Activated CD8-positive, alpha-beta memory T cell treated with anti-CD3 and anti-CD28 coated beads, Interleukin-2, amount 50 U/mL, for 24 hours (primary cell): Measurements from ENCODE around the gene KRT13.
A peak's percentile ranks its signal among the peaks of the same experiment; 100 is the strongest.
"Not testable (repeated sequence)": the region's sequence is repeated elsewhere in the genome, so short reads cannot be mapped to it uniquely, and the experiment has no call there.

Experiments
- DNase-seq: peaks from one replicate; pipeline ENCODE4 v3.0.0-alpha.2; 2020; ENCODE audit errors: extremely low read depth

The KRT13 gene

DNA sequence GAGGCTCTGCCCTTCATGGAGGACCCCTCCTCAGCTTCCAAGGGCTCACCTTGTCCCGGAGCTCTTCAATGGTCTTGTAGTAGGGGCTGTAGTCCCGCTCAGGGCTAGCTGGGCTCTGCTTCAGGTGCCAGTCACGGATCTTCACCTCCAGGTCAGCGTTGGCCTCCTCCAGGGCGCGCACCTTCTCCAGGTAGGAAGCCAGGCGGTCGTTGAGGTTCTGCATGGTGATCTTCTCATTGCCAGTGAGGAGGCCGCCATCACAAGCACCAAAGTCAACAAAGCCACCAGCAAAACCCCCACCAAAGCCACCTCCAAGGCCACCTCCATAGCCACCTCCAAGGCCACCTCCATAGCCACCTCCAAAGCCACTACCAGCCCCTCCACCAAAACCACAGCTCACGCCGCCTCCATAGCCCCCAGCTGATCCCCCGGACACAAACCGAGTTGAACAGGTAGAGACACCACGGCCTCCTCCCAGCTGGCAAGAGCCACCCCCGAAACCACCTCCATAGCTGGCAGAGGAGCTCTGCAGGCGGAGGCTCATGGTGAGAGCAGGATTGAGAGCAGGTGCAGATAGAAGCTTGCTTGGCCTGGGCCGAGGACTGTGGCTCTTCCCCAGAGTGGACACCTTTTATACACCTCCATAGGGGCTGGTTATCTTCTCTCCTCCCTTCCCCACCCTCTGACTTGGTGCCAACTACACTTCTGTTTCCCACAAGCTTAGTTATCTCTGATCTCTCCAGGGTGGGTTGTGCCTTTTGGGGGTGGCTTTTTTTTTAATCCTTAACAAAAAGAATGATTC is at the start of gene KRT13:
TSS of gene KRT13 (minus strand) at position 606 of the 802 bp plus-strand sequence. CDS start at position 544, 62 bp downstream.
- DNase-seq = no peak

DNA sequence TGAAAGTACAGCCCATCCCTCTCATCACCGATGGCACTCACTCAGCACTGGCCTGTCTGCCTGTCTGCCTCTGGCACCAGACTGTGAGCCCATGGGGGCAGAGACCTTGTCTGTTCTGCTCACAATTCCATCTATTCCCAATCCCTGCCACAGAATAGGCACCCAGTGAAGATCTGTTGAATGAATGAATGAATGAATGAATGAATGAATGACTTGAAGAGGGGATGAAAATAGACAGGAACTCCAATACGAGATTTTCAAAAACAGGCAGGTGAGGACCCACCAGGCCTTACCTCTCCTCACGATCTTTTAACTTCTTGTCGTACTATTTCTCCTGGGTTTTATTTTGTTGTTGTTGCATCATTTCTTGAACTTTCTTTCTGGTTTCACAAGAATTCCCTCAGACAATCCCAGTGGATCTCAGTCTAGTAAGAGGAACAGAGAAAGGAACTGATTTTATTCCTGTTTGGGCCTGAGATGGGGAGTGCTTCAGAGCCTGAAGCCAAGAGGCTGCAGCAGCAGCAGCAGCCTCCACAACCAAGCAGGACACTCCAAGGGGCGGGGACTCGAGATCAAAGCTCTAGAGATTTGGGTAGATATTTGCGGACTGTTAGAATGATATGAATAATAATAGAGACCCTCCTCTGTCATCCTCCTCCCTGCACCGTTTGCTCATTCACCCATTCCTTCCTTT is 48.7 kb upstream of the KRT13 start:
- no peak for DNase-seq

DNA sequence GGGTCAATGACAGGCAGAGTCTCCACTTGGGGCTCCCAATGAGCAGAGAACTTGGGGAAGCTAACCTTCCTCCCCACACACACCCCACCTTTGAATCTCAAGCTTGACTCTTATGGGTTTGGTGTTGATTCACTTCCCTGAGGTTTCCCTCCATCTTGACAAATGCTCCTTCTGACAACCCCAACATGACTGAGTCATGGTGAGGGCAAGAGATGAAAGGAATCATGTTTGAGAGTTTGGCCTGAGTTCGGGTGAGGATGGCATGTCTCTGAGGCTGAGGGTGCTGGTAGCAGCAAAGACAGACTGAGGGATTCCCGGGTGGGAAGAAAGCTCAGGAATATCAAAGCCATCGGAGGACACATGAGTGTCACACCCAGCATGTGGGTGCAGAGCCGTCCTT is 47.8 kb upstream of the KRT13 start:
- DNase-seq = no peak

DNA sequence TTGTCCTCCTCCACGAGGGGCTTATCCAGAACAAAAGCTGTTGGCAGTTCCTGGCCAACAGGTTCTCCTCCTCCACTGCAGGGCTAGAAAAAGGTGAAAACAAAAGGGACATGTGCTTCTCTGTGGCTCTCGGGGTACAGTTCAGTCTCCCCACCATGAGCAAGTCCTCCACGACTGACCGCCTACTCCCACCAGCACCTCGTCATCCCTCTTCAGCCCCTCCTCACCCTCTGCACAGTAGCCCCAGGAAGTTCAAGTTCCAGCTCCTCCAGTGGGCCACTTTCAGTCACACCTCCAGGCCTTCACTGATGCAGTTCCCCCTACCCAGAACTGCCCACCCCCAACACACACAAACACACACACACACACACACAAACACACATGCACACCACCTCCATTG is 47.0 kb upstream of the KRT13 start:
- DNase-seq = no peak

DNA sequence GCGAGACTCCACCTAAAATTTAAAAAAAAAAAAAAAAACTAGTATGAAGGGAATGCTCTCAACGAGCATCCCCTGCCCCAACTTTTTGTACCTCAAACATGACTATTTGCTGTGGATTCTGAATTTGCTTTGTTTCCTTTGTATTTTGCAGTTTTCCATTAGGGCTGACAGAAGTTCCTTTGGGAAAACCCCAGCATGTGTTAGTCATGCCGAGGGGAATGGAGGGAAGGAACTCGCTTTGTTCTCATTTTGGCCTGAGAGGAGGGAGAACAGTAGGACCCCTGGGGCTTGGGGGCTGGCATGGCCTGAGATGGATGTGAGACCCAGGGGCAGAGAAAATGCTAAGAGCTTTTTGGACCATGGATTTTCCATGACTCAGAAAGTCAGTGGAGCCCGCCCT is 46.0 kb upstream of the KRT13 start:
- DNase-seq = no peak

DNA sequence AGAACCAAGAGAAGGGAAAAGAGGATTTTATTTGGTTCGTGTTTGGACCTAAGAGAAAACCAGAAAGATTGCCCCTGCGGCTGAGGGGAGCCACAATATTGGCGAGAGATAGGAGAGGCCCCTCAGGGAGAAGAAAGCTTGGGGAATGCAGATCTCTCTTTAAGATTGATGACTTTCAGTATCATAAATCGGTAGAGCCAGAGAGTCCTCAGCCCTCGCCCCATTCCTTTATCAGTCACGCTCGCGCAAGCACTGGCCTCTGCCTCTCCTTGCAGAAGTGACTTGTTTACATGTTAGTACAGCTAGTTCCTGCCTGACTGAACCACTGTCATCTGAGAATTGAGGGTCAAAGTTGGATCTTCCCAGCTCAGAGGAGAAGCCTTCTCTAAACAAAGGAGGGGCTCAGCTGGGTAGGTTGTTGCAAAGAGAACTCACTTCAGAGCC is 44.2 kb upstream of the KRT13 start:
- DNase-seq = no peak

DNA sequence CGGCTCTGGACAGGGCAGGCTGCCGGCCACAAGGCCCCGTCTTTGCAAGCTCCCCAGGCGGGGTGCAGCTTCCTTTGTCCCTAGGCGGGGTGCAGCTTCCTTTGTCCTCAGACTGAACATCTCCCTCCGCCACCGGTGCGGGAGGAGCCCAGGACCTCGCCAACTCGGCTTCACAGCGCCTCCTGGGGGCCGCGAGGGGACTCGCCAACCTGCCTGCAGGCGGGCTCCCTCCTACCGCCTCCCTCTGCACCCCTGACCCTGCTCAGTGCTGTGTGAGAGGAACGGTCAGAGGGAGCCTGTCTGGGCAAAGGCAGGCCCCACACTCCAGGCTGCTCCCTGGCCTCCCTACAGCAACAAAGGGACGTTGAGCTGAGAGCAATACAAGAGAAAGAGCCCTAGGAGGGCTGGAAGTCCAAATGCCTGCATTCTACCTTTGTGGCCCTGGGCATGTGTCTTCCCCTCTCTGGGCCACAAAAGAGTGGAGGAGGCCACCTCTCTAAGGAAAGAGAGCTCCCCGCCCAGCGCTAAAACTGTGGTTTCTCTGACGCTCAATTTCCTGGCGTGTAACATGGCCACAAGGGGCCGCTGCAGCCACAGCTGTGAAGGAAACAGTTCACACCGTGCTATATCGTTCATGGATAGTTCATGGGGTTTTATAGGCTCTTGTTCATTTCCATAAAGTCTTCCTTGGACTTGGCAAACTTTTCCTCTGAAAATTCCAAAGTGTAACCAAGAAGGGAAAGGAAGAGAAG is 43.6 kb upstream of the KRT13 start:
- peak; percentile 58 for DNase-seq

DNA sequence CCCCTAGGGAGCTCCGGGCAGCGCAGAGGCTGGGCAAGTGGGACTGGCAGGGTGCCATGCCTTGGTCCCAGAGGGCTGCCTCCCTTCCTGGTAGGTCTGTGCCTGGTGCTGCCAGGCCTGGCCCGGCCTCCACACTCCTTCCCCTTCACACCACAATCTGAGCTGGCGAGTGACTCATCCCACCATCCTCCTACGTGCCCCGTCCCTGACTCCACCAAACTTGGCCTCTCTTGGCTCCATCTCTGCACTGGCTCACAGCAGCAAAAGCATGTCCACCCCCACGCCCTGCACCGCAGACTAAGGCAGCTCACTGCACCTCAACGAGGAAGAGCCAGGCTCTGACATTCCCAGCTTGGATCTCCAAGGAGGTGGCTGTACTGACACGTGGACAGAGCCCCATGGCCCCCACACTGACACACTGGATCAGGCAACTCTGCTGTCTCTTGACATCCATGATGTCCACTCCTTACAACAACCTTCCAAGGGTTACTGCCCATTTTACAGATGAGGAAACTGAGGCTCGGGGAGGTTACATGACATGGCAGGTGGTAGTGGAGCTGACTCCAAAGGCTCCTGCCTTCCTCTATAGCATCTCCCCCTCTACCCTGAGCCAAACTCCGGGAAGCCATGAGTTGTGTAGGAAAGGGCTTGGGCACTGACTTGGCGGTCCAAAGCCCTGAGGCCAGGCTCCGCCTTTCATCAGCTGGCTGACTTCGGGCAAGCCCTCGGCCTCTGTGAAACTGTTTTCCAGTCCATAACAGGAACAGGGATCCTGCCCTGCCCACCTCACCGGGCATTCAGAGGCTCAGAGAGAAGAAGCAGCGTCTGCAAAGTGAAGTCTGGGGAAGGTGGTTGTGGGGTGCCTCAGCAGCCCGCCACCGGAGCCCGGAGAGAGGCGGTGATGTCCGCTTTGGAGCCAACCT is 42.8 kb upstream of the KRT13 start:
- DNase-seq = peak; percentile 50

DNA sequence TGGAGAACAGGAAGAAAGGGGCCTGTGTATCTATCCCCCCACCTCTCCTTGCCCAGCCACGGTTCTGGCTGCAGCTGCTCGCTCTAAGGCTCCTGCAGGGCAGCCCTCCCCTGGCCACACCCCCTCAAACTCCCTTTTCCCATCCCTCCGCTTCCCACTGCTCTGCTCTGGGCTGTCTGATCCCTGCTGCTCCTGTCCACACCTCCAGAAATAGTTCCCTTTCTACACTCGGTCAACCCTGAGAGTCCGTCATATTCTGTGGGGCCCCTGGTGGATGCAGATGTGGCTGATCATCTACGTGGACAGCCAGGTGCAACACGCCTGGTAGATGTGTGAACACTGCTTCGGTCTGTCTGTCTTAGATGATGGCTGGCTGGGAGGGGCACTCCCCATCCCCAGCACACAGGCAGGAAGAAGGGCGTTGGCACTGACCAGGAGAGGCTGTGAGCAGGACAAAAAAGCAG is 42.0 kb upstream of the KRT13 start:
- no peak for DNase-seq

DNA sequence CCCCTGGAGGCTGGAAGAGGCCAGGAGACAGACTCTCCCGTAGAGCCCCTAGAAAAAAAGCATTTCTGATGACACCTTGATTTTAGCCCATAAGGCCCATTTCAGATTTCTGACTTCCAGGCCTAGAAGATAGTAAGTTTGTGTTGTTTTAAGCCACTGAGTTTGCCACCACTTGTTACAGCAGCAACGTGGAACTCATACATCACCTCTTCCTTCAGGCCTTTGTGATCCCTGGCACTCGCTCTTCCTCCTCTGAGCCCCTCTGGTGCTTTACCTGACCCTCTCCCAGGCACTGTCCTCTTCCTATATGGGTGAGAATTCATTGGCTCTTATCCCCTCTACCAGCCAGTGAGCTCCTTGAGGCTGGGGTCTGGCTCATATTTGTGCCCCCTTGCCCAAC is 41.4 kb upstream of the KRT13 start:
- no peak for DNase-seq

DNA sequence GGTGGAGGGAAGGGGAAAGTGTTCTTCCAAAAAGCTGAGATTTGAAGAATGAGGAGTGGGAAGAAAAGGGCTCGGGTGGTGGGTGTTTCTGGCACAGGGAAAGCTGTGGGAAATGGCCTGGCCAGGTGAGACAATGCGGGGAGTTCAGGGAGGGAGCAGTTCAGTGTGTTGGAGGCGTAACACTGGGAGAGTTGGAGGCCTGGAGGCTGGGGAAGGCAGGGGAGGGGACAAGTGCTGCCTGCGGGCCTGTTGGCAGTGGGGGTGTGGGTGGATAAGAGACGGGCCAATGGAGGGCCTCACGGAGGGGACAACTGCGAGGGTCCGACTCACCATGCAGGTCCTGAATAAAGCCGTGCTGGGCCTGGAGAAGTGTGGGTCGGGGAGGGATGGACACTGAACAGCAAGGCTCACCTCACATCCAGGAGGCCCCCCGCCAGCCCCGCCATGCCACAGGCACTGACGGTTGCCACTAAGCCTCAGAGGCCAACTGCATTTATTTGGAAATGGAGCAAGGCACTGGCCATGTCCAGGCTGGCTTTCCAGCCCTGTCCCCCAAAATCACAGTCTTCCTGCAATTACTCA is 40.5 kb upstream of the KRT13 start:
- no peak for DNase-seq

DNA sequence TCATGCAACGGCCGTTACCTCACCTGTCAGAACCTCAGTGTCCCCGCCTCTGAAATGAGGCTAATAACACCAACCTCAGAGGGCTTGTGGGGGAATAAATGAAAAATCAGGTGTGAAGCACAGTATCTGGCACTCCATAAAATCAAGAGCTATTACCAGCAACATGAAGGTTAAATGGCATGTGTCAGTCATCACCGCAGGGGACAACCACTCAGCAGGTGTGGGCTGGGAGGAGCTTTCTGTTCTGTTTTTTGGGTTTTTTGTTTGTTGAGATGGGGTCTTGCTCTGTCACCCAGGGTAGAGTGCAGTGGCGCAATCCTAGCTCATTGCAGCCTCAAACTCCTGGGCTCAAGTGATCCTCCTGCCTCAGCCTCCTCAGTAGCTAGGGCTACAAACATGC is 39.5 kb upstream of the KRT13 start:
- no peak for DNase-seq

DNA sequence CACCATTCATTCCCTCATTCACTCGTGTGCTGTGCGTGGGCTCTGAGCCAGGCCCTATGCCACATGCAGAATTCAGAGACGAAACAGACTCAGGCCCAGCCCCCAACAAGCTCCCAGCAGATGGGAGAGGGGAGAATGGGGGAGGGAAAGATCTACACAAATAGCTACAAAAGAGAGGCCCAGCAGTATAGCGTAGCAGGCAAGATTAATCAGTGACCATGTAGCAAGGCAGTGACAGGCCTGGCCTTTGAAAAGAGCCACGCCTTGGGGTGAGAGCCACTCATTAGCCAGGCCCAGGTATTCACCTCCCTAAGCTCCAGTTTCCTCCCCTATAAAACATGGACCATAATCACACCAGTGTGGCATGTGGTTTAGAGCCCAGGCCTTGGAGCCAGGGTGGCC is 39.1 kb upstream of the KRT13 start:
- no peak for DNase-seq

DNA sequence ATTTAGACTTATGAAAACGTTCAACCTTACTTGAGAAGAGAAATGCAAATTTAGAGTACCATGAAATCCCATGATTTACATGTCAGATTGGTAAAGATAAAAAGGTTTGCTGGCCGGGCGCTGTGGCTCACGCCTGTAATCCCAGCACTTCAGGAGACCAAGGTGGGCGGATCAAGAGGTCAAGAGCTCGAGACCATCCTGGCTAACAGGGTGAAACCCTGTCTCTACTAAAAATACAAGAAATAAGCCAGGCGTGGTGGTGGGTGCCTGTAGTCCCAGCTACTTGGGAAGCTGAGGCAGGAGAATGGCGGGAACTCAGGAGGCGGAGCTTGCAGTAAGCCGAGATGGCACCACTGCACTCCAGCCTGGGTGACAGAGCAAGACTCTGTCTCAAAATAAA is 37.4 kb upstream of the KRT13 start:
- not testable (repeated sequence) for DNase-seq

DNA sequence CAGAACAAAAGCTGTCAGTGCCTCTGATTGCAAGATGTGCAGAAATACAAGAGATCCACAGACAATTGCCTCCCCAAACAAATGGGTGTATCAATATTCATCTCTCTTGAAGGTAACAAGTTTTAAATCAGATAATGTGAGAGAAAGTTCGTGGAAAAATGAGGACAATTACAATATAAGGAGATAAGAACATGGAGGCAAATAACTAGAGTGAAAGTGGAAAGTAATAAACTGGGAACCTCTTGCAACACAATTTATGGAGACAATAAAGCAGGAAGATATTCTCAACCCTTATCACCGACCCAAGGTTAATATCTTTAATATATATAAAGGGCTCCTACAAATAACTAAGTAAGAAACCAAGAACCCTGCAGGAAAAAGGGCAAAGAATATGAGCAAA is 36.9 kb upstream of the KRT13 start:
- DNase-seq = no peak

DNA sequence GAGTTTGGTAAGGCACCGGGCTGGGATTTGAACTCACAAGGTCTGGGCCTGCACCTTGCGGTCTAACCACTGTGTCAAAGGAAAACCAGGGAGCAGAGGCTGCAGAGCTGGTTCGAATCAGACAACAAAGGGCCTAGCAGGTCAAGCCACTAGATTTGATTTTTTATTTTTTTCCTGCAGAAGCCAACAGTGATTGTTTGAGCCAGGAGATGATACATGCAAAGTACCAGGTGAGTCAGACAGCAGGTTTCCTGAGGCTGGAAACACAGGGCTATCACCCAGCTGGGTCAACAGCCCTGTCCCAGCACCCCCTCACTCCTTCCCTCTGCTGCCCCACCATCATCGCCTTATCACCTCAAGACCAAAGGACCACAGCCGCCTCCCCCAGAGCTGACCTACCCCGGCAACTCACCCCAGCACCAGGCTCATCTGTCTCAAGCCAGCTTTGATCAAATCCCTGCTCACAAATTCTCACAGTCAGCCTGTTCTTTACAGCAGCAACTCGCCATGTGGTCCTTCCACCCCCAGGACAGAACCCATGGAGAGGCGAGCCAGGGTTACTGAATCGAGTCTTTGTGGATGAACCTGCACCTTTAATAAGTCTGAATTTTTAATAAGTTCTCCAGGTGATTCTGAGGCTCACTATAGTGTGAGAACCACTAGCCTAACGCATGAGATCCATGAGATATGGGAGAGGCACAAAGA is 35.7 kb upstream of the KRT13 start:
- DNase-seq = no peak

DNA sequence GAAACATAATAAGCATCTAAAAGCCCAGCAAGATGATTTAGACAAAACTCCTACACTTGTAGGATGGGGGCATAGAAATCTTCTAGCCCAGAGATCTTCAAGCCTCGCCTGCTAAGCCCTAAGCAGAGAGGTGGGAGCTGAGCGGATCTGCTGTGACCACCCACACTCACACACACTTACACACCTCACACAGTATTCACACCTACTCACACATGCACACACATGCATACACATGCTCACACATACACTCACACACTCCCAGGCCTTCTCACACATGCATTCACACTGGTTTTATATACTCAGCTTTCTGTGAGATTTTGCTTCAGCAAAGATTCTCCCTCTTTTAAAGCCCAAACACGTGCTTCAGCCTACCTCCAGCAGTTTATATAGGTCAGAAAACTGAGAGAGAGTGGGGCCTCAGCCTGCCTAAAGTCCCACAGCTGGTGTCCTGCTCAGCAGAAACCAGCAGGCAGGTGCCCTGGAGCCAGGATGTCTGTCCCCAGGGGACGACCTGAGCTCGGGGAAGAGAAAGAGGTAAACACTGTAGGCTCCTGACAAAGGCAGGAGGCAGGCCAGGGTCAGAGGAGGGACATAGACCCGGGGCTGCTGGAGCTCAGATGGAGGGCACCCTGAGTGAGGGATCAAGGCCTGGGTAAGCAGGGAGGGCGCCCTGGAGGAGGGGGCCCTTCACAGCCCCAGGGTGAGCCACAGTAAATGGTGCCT is 34.7 kb upstream of the KRT13 start:
- DNase-seq = no peak

DNA sequence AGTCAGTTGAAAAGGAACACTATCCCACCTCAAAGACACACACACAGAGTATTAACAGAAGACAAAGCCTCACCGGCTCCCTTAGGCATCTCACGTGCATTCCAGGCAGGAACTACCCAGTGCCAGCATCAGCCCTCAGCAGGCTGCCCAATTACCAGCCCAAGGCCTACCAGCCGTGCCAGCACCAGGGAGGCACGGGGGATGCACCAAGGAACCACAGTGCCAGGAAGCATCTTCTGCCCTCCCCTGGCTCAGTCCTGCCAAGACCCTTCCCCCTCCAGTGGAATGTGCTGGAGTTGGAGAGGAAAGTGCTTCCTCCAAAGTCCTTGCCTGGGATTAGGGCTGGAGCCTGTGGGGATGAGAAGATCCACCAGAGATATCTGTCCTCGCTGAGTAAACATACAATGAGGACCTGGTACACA is 33.7 kb upstream of the KRT13 start:
- DNase-seq = no peak

DNA sequence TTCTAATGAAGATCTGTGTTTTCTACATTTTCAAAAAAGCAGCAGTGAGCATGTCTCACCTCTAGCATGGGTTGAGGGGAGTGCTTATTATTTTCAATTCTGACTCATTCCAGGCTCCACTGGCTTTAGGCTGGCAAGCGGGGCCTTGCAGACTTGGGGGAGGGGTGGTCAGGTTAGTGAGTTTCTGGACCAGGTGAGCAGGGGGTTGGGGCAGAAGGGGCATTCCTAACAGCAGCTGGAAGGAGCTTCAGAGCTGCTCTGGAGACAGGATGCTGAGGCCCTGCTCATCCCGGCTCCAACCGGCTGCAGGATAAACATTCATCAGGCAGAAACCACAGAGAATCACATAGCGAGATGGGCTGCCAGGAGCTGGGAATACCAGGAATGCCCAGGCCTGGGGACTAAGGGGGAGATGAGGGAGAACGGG is 33.2 kb upstream of the KRT13 start:
- DNase-seq = no peak

DNA sequence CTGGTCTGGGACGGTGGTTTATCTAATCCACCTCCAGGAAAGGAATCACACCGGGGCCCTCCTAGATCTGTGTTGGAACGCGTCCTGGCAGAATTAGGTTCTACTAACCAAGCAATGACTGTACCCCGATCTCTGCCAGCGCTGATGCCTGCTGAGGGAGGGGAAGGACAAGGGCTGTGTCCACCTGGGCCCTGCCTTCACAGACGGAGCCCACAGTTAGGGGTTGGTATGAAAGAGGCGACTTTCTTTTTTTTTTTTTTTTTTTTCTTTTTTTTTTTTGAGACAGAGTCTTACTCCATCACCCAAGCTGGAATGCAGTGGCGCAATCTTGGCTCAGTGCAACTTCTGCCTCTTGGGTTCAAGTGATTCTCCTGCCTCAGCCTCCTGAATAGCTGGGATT is 32.6 kb upstream of the KRT13 start:
- DNase-seq = no peak
